Cardiac fibroblast (primary cell): ENCODE results near the gene GPR171.

Source experiments
- DNase-seq, 2 donors: peaks; one replicate each; pipeline versions ENCODE4 v3.0.0 to v3.0.0-alpha.2; 2010; ENCODE audit warnings: low read depth in 2 of 2
- H3K4me3 ChIP-seq, 2 donors: replicated peaks in 1 of 2; 1 replicate in 1 of 2; 2 replicates in 1 of 2; pipeline ENCODE4 v1.5.1; 2011; ENCODE audit warnings: low read depth in 2 of 2, low read length in 2 of 2, mild to moderate bottlenecking in 2 of 2, moderate library complexity in 1 of 2
- TF ChIP-seq, protein P1 (sequence below): IDR thresholded peaks from one replicate; pipeline ENCODE4 v1.5.1; 2011; ENCODE audit warnings: low read depth, mild to moderate bottlenecking, low read length, inconsistent platforms

The GPR171 gene

DNA sequence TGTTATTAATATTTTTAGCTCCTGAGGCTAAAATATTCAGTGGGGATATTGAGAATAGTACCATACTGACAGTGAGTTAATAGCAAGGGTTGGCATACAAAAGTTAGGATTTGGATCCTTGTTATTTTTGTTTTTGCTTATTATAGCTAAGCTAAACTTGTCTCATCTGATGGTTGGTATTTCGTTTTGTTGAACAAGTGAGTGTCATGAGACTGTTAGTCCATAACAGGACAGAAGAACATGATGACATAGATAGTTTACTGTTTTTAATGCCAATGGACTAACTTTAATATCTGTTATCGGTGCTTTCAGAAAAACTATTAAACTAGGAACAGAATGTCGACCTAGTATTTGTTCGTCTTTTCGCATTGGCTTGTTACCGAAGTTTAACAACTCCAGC is 48.5 kb downstream of the GPR171 start:
- TF ChIP-seq, protein P1, sequence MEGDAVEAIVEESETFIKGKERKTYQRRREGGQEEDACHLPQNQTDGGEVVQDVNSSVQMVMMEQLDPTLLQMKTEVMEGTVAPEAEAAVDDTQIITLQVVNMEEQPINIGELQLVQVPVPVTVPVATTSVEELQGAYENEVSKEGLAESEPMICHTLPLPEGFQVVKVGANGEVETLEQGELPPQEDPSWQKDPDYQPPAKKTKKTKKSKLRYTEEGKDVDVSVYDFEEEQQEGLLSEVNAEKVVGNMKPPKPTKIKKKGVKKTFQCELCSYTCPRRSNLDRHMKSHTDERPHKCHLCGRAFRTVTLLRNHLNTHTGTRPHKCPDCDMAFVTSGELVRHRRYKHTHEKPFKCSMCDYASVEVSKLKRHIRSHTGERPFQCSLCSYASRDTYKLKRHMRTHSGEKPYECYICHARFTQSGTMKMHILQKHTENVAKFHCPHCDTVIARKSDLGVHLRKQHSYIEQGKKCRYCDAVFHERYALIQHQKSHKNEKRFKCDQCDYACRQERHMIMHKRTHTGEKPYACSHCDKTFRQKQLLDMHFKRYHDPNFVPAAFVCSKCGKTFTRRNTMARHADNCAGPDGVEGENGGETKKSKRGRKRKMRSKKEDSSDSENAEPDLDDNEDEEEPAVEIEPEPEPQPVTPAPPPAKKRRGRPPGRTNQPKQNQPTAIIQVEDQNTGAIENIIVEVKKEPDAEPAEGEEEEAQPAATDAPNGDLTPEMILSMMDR = no peak
- no peak for DNase-seq
- H3K4me3 ChIP-seq = no peak overlapping the region

DNA sequence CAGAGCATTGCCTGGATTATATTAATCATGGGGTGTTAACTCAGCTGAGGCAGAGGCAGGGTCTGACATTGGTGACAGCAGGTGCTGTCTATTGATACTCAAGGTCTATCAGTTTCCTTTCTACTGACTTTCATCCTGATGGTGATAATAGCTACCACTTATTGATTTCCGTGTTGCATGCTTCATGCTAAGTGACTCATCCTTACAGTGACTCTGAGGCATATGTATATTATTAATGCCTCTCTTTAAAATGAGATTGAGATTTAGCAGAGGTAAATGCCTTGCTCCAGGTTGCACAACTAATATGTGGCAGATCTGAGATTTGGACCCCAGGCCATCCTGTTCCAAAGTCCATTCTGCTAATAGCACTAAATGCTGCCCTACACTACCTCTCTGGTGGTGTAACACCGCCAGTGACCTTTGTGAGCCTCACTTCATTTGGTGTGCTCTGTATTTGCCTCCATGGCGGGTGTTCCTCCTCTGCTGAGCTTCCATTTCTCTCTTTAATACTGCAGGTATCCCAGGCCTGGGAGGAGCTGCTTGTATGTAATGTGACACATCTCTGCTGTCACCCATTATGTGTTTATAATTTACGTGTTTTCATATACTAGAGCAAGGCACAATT is 50.4 kb downstream of the GPR171 start:
- TF ChIP-seq, protein P1 = no peak
- DNase-seq = no peak
- no peak overlapping the region for H3K4me3 ChIP-seq
